Measurements from ENCODE around the gene OR51S1.
"Not testable (repeated sequence)": the region's sequence is repeated elsewhere in the genome, so short reads cannot be mapped to it uniquely, and the experiment has no call there.

OR51S1 gene

DNA sequence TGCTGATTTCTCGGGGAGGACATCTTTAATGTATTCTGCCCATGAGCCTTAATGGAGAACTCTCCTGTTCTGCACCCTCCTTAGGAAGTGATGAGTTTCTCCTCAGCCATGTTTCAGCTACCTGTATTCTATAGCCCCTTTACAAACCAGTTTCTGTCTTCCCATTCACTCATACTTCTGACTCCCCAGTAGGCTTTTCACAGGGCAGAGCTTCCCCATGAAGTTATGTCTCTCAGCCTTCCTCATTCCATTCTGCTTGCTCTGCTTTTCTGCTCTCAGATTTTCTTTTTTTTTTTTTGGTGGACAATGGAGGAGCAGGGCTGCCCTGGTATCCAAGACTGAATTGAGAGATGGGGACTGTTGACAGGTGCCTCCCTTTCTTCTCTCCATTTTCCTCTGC, 40.5 kb downstream of the OR51S1 start:
- FAIRE-seq (no peak), DNase-seq (ENCODE audit: low spot score) (no peak)

DNA sequence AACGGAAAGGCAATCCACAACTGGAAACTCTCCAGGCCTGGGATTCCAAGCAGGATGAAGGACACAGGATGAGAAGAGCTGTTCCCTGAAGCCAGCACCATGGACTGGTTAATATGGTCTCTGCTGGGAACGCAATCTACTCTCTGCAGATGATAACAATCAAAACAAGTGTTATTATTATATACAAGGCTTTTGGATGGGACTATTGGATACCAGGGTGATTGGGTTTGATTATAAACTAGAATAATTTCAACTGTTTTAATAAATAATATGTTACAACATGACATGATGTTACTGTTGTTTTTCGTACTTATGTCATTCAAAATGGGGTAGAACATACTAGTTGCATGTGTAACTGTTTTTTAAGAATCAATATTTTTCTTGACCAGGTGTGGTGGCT, 44.7 kb downstream of the OR51S1 start, which contains the start of gene OR52R1:
Gene OR52R1 (minus strand): TSS at position 101 of the 400 bp plus-strand sequence. CDS start 0 bp downstream, at position 101.
- DNase-seq (ENCODE audit: low spot score) (no peak), FAIRE-seq (no peak)

DNA sequence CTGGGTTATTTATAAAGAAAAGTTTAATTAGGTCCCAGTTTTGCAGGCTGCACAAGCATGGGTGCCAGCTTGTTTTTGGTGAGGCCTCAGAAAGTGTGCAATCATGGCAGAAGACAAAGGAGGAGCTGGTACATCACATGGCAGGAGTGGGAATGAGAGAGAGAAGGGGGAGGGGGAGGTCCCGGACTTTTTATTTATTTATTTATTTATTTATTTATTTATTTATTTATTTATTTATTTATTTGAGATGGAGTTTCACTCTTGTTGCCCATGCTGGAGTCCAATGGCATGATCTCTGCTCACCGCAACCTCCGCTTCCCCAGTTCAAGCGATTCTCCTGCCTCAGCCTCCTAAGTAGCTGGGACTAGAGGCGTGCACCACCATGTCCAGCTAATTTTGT, 47.7 kb downstream of the OR51S1 start:
- not testable (repeated sequence) for FAIRE-seq; DNase-seq (ENCODE audit: low spot score)

DNA sequence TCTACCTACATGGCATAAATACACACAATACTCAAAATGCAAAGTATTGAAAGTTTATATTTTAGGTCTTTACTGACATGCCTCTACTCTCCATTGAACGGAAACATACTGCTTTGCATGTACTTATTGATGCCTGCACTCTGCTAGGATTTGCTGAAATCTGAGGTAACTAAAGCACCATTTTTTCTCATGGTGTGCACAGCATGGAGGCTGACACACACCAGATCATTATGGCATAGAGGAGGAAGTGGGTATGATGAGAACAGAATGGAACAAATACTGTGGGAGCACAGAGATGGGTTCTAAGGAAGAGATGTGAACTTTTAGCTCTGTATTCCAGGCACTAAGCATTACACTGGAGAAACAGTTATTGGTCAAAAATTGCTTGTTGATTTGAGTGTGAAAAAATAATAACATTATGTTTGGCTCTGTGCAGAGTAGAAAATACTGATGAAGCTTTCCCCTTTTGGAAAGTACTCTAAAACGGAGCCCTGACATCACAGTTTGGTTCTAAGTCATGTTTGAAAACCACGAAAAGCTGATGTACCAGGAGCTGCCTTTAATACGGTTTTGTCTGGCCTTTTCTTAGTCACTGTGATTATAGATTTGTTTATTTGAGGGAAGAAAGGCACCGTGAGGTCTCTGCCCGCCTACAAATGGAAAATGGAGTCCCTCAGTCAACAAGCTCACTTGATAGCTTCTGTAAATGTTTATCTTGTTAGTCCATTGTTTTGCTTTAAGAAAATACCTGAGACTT, 50.4 kb downstream of the OR51S1 start:
- DNase-seq (ENCODE audit: low spot score) (no peak), FAIRE-seq (peak; percentile 71)

Measured in urothelium cell line (cell line).